Endothelial cell of umbilical vein (primary cell): ENCODE results near the gene SCN5A. TPM values are rescaled to one million over a fixed set of nuclear protein-coding genes. Genes with fewer than 3 reads are reported as not detected.

Experiments
- BruUV-seq: library from RNA; stranded (reverse); fragments of 400-500 nt; replicated peaks from 2 replicates; lab custom pipeline; 2021; lab: Mats Ljungman, UMichigan
- CTCF ChIA-PET: fragments of 300-600, 350-600 bp; sonication (Branson Sonifier 250); formaldehyde crosslinking; loops from one replicate; lab custom pipeline; 2021; ENCODE audit warnings: antibody characterized with exemption, inconsistent platforms; lab: Charles Lee
- POLR2A ChIA-PET: fragments of 300-600, 350-600 bp; sonication (Branson Sonifier 250); formaldehyde crosslinking; loops from one replicate; lab custom pipeline; 2021; ENCODE audit warnings: antibody characterized with exemption, inconsistent platforms; lab: Charles Lee
- DNase-seq: peaks from one replicate; pipeline ENCODE4 v3.0.0-alpha.2; 2011; ENCODE audit warnings: low read depth, low spot score
- FAIRE-seq: peaks from 2 replicates; lab custom pipeline; 2011; peaks lifted over from hg19 to GRCh38; lab: Jason Lieb, UNC
- H2AFZ ChIP-seq: 2 replicates; pipeline ENCODE4 v1.6.0; 2012; ENCODE audit warnings: low read depth, low read length, control low read depth, inconsistent platforms
- H3K27ac ChIP-seq: 2 replicates; pipeline ENCODE4 v1.5.1; 2011; ENCODE audit warnings: low read depth, mild to moderate bottlenecking, control low read depth, low read length, moderate library complexity; ENCODE audit not compliant: insufficient read depth
- H3K27me3 ChIP-seq, 2 experiments: 2 replicates each; pipeline versions ENCODE4 v1.6.0 to v1.6.1; 2011; ENCODE audit warnings: low read length in 2 of 2, mixed read lengths in 1 of 2; ENCODE audit not compliant: control insufficient read depth in 2 of 2, insufficient read depth in 2 of 2
- H3K36me3 ChIP-seq, 2 experiments: 2 replicates in 1 of 2; 3 replicates in 1 of 2; pipeline ENCODE4 v1.5.1; 2011; ENCODE audit warnings: low read length in 2 of 2, mild to moderate bottlenecking in 1 of 2, moderate library complexity in 1 of 2; ENCODE audit not compliant: control insufficient read depth in 2 of 2, insufficient read depth in 2 of 2; ENCODE audit errors: extremely low read depth in 1 of 2
- H3K4me1 ChIP-seq: 3 replicates; pipeline ENCODE4 v1.5.1; 2011; ENCODE audit warnings: mild to moderate bottlenecking, low read length; ENCODE audit not compliant: control insufficient read depth, insufficient read depth; ENCODE audit errors: extremely low read depth
- H3K4me2 ChIP-seq: 2 replicates; pipeline ENCODE4 v1.6.1; 2011; ENCODE audit warnings: low read length, control low read depth, mixed read lengths; ENCODE audit not compliant: insufficient read depth
- H3K4me3 ChIP-seq, 3 experiments: fragments of 200-600 bp in 1 of 3; sonication (generic), shearing (Covaris generic) in 1 of 3; replicated peaks in 1 of 3; 2 replicates each; pipeline ENCODE4 v1.5.1; 2011 to 2016; ENCODE audit warnings: control low read depth in 3 of 3, low read length in 3 of 3, mild to moderate bottlenecking in 2 of 3, inconsistent platforms in 1 of 3, low read depth in 1 of 3, moderate library complexity in 1 of 3; ENCODE audit not compliant: insufficient read depth in 1 of 3
- H3K79me2 ChIP-seq: 2 replicates; pipeline ENCODE4 v1.6.0; 2012; ENCODE audit warnings: low read length, inconsistent platforms; ENCODE audit not compliant: control insufficient read depth, insufficient read depth
- H3K9ac ChIP-seq: replicated peaks from 2 replicates; pipeline ENCODE3; 2011; ENCODE audit warnings: low read length, control low read depth; ENCODE audit not compliant: insufficient read depth; ENCODE audit errors: extremely low read depth
- H3K9me1 ChIP-seq: replicated peaks from 3 replicates; pipeline ENCODE4 v1.6.0; 2011; ENCODE audit warnings: mild to moderate bottlenecking, low read length; ENCODE audit not compliant: control insufficient read depth, insufficient read depth; ENCODE audit errors: extremely low read depth
- H3K9me3 ChIP-seq: replicated peaks from 2 replicates; pipeline ENCODE4 v1.5.1; 2012; ENCODE audit warnings: low read length, inconsistent platforms; ENCODE audit not compliant: control insufficient read depth, insufficient read depth
- H4K20me1 ChIP-seq: replicated peaks from 2 replicates; pipeline ENCODE3; 2011; ENCODE audit warnings: mild to moderate bottlenecking, low read length; ENCODE audit not compliant: control insufficient read depth, insufficient read depth; ENCODE audit errors: extremely low read depth
- CTCF ChIP-seq, 2 donors: IDR thresholded peaks; 1 replicate in 1 of 2; 2 replicates in 1 of 2; pipeline ENCODE4 v1.5.1; 2011; ENCODE audit warnings: low read length in 2 of 2, mild to moderate bottlenecking in 2 of 2, moderate library complexity in 2 of 2, control low read depth in 1 of 2, inconsistent platforms in 1 of 2, low read depth in 1 of 2; ENCODE audit not compliant: insufficient read depth in 1 of 2; ENCODE audit errors: extremely low read depth in 1 of 2
- EZH2 ChIP-seq: IDR thresholded peaks from 2 replicates; pipeline ENCODE4 v1.6.1; 2012; ENCODE audit warnings: borderline replicate concordance, low read depth, mild to moderate bottlenecking, moderate library complexity, low read length, inconsistent platforms; ENCODE audit not compliant: severe bottlenecking
- FOS ChIP-seq: IDR thresholded peaks from 2 replicates; pipeline ENCODE4 v1.6.1; 2011; ENCODE audit warnings: mild to moderate bottlenecking, low read length, moderate library complexity, borderline replicate concordance; ENCODE audit not compliant: insufficient read depth
- GATA2 ChIP-seq: IDR thresholded peaks from 2 replicates; pipeline ENCODE4 v1.7.0; 2011; ENCODE audit warnings: low read depth, mild to moderate bottlenecking, moderate library complexity, mixed read lengths, low read length; ENCODE audit not compliant: insufficient read length, insufficient read depth
- JUN ChIP-seq: IDR thresholded peaks from 2 replicates; pipeline ENCODE4 v1.6.1; 2011; ENCODE audit warnings: borderline replicate concordance, low read depth; ENCODE audit not compliant: insufficient read length, insufficient read depth
- MAX ChIP-seq: IDR thresholded peaks from 2 replicates; pipeline ENCODE4 v1.6.1; 2011; ENCODE audit not compliant: insufficient read depth, insufficient read length
- MYC ChIP-seq: IDR thresholded peaks from one replicate; pipeline ENCODE4 v1.6.1; 2011; ENCODE audit warnings: mild to moderate bottlenecking, low read depth, low read length
- POLR2A ChIP-seq: IDR thresholded peaks from 2 replicates; pipeline ENCODE4 v1.6.1; 2012; ENCODE audit warnings: low read depth, mild to moderate bottlenecking, control low read depth, low read length
- POLR2AphosphoS5 ChIP-seq: IDR thresholded peaks from 2 replicates; pipeline ENCODE4 v1.6.1; 2012; ENCODE audit warnings: low read depth, mild to moderate bottlenecking, control low read depth, low read length, moderate library complexity; ENCODE audit not compliant: insufficient read depth
- dilution Hi-C: fragments of 300-500 bp; cut with MboI; formaldehyde crosslinking; loops from one replicate; pipeline ENCODE4 v1.15.0; 2019; ENCODE audit warnings: low sequenced_read_pairs; ENCODE audit not compliant: extremely low pct_ligation_motif_present
- intact Hi-C: fragments of 100-400 bp; cut with micrococcal nuclease; formaldehyde crosslinking; loops from one replicate; pipeline ENCODE4 v1.10.0; 2022
- polyA plus RNA-seq, 4 experiments: library from polyadenylated mRNA; depleted of rRNA in 3 of 4; stranded (reverse) in 3 of 4; unstranded in 1 of 4; fragments of >200 nt; gene quantifications; 2 replicates each; pipeline versions ENCODE4 v1.2.1 to v1.2.3, GENCODE V29; 2011 to 2012; ENCODE audit warnings: missing spikeins in 1 of 4
- total RNA-seq: library from RNA; stranded (reverse); gene quantifications from 2 replicates; pipeline ENCODE4 v1.2.3, GENCODE V29; 2021

The SCN5A gene
- total and polyA plus RNA-seq, 2 donors (not counting 3 experiments of a cell fraction or from before 2014, with no cell fraction given): 2.7 to 20.0 TPM

DNA sequence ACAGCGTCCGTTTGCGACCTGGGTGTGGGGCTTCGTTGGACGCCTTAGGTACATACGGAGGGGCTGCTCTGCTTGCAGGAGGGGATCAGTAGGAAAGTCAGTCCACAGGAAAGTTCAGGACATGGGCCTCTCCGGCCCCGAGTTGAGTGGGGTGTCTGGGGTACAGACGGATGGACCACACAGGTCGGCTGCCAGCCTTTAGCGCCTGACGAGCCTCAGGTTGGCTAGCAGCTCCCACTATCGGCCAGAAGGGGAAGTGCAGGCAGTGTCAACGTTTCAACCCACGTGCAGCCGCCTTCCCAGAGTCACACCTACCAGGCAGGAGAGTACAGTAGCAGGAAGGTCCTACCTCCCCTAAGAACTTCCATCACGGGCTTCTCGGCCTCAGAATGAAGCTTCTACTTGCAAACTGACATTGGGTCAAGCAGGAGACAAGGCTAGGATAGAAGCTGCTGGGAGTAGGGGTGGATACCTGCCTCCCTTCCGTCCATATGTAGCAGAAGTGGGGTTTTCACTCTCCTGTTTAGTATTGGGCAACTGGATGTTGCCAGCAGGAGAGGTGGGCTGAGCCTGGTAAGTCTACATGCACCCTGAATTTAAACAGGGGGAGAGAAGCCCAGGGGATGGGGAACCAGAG is 1.8 kb upstream of the SCN5A start:
- peak overlapping the region; percentile 78 for H2AFZ ChIP-seq
- H3K4me2 ChIP-seq: no peak overlapping the region
- H3K9me1 ChIP-seq: no peaks in the 10 kb centered on the region
- no peak overlapping the region for H3K9ac ChIP-seq
- H3K9me3 ChIP-seq: no peaks in the 10 kb centered on the region
- peak; percentile 71 for DNase-seq
- intact Hi-C loops (loop anchor here (1.0 to 10.0 kb wide), 6 partner anchors 71 to 516 kb away; partner anchors contain the start of genes ACAA1, EXOG, MYD88 and XYLB), dilution Hi-C loops (no loop called here)
- no peak overlapping the region for H3K27ac ChIP-seq
- H3K4me1 ChIP-seq: peaks cover 10% of the 10 kb centered on the region
- H3K36me3 ChIP-seq: no peaks in the 10 kb centered on the region
- H3K27me3 ChIP-seq: no peaks in the 10 kb centered on the region
- no peak overlapping the region for H3K4me3 ChIP-seq
- no peaks in the 10 kb centered on the region for H4K20me1 ChIP-seq
- FAIRE-seq: peak; percentile 86
- TF ChIP-seq POLR2AphosphoS5: no peak
- no peak for TF ChIP-seq POLR2A
- TF ChIP-seq CTCF (IDR thresholded peaks at IDR 0.05; ENCODE audit: extremely low read depth in 1 of 2, insufficient read depth in 1 of 2, low read depth in 1 of 2, low read length in 2 of 2): peak; percentile 93 to 100
- TF ChIP-seq MYC: peak; percentile 67
- TF ChIP-seq GATA2: no peak
- no peak for TF ChIP-seq EZH2
- no peak for TF ChIP-seq JUN
- peak; percentile 92 for TF ChIP-seq MAX
- no peak for TF ChIP-seq FOS
- H3K79me2 ChIP-seq: peaks cover 3% of the 10 kb centered on the region
- CTCF ChIA-PET: interaction anchor here (0.6 to 14.0 kb wide), 31 partner anchors 8 to 654 kb away, joined by 3 to 455 read pairs (median 4); partner anchors contain the start of genes EXOG and XYLB
- POLR2A ChIA-PET: interaction anchor here (0.6 kb wide), 1 partner anchor 183 kb away, joined by 3 read pairs; no protein-coding TSS in a partner anchor
- BruUV-seq: no TSS peak
